A172 (cell line): Measurements from ENCODE around the gene AK1. TPM values are rescaled to one million over a fixed set of nuclear protein-coding genes. Genes with fewer than 3 reads are reported as not detected.

Experiments used
- DNase-seq: peaks from one replicate; pipeline ENCODE4 v3.0.0-alpha.2; 2015; ENCODE audit warnings: low spot score
- total RNA-seq: library from RNA; depleted of rRNA; stranded (reverse); fragments of >200 nt; shearing (Covaris generic); gene quantifications from 2 replicates; pipeline ENCODE4 v1.2.3, GENCODE V29; 2014; rRNA removed

AK1 gene
- total RNA-seq, 1 experiment from 2014 or later = 173 TPM

GRCh38 chr9:127818574-127818973 lies 58.9 kb downstream of the AK1 start:
- DNase-seq = no peak

GRCh38 chr9:127817881-127818434 lies 59.5 kb downstream of the AK1 start:
- no peak for DNase-seq

GRCh38 chr9:127816728-127817127 lies 60.7 kb downstream of the AK1 start:
- DNase-seq = no peak

Other genes starting within 250 kb of the AK1 start
- not detected in 2 replicates for gene CFAP157, start 170.7 kb downstream of the AK1 start, total RNA-seq
- 43.8 and 55.8 TPM in 2 replicates for gene PTRH1, start 162.0 kb downstream of the AK1 start, total RNA-seq
- 0.05 and 0.07 TPM in 2 replicates for gene TTC16, start 161.6 kb downstream of the AK1 start, total RNA-seq
- gene TOR2A, start 142.4 kb downstream of the AK1 start, total RNA-seq = 12.7 and 16.3 TPM in 2 replicates
- gene SH2D3C, start 99.0 kb downstream of the AK1 start, total RNA-seq = 1.7 and 2.1 TPM in 2 replicates
- 36.9 and 61.3 TPM in 2 replicates for gene CDK9, start 91.6 kb downstream of the AK1 start, total RNA-seq
- gene FPGS, start 74.8 kb downstream of the AK1 start, total RNA-seq = 146 and 147 TPM in 2 replicates
- gene ENG, start 23.0 kb downstream of the AK1 start, total RNA-seq = 35.4 and 49.5 TPM in 2 replicates
- gene ST6GALNAC6, start 21.9 kb upstream of the AK1 start, total RNA-seq = 40.6 and 61.6 TPM in 2 replicates
- gene ST6GALNAC4, start 39.4 kb upstream of the AK1 start, total RNA-seq = 32.7 and 38.3 TPM in 2 replicates
- 1.6 and 3.4 TPM in 2 replicates for gene PIP5KL1, start 53.1 kb upstream of the AK1 start, total RNA-seq
- gene DPM2, start 60.2 kb upstream of the AK1 start, total RNA-seq = 49.7 and 50.5 TPM in 2 replicates
- 21.4 and 23.6 TPM in 2 replicates for gene EEIG1, start 103.3 kb upstream of the AK1 start, total RNA-seq
- 14.1 and 15.7 TPM in 2 replicates for gene NAIF1, start 189.6 kb upstream of the AK1 start, total RNA-seq
- 27.8 and 32.7 TPM in 2 replicates for gene SLC25A25, start 190.6 kb upstream of the AK1 start, total RNA-seq